Astrocyte of the spinal cord (primary cell): ENCODE measurements around the gene FBN1.

Experiments
- DNase-seq: peaks from one replicate; pipeline ENCODE4 v3.0.0; 2011; ENCODE audit warnings: low read depth, low spot score
- H3K4me3 ChIP-seq: 2 replicates; pipeline ENCODE4 v1.5.1; 2011; ENCODE audit warnings: low read depth, mild to moderate bottlenecking, low read length, moderate library complexity
- in situ Hi-C: cut with HindIII; loops from 2 replicates; pipeline ENCODE4 v1.10.0; 2017; ENCODE audit warnings: low sequenced_read_pairs
- TF ChIP-seq, protein P1 (sequence below): IDR thresholded peaks from 2 replicates; pipeline ENCODE4 v1.5.1; 2012; ENCODE audit warnings: low read depth, mild to moderate bottlenecking, low read length, inconsistent platforms

Gene FBN1

DNA sequence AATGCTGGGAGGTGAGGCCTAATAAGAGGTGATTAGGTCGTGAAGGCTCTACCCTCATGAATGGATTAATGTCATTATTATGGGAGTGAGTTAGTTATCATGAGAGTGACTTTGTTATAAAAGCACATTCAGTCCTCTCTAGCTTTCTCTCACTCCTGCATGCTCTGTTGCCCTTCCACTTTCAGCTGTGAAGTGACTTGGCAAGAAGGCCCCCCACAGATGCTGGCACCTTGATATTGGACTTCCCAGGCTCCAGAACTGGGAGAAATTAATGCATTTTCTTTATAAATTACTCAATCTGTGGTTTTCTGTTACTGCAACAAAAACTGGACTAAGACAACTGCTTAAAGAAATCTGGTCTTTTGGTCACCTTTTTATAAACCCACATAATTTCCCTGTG is 144.3 kb downstream of the FBN1 start:
- TF ChIP-seq, protein P1, sequence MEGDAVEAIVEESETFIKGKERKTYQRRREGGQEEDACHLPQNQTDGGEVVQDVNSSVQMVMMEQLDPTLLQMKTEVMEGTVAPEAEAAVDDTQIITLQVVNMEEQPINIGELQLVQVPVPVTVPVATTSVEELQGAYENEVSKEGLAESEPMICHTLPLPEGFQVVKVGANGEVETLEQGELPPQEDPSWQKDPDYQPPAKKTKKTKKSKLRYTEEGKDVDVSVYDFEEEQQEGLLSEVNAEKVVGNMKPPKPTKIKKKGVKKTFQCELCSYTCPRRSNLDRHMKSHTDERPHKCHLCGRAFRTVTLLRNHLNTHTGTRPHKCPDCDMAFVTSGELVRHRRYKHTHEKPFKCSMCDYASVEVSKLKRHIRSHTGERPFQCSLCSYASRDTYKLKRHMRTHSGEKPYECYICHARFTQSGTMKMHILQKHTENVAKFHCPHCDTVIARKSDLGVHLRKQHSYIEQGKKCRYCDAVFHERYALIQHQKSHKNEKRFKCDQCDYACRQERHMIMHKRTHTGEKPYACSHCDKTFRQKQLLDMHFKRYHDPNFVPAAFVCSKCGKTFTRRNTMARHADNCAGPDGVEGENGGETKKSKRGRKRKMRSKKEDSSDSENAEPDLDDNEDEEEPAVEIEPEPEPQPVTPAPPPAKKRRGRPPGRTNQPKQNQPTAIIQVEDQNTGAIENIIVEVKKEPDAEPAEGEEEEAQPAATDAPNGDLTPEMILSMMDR: no peak
- in situ Hi-C loops: no loop called here

DNA sequence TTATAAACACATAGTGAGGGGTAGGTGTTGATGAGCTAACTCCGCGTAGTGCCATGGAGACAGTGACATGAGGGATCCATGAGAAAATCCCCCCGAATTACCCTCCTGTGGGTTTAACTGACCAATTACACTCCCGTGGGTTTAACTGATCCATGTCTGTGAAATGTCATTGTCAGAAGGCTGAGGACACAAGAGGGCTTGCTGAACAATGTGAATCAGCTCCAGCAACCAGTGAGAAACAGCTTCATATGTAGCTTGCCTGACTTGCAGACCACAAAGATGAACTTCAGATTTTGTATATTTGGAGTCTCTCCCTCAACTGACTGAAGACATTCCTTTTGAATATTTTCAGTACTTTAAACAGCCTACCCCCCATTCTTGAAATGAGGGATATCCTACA is 144.9 kb downstream of the FBN1 start:
- in situ Hi-C loops: no loop called here
- TF ChIP-seq, protein P1: no peak

More for the DNA sequence above, 144.3 kb downstream of the FBN1 start:
- DNase-seq: no peak
- no peak overlapping the region for H3K4me3 ChIP-seq

DNA sequence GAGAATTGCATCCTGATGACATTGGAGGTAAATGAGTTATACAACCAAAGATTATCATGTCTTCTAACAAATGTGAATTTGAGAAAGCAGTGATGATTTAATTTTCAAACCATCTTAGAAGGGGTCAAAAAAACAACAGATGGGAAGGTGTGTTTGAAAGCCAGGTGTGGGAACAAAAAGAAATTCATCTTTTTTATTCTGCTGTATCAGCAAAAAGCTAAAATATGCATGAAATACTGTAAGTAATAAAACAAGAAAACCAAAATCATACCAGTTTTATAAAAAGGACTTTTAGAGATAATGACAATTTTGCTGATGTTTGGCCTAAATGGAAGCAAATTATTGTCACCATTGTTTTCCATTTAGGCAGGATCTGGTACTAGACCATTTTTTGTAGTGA is 145.5 kb downstream of the FBN1 start:
- TF ChIP-seq, protein P1: no peak
- no peak overlapping the region for H3K4me3 ChIP-seq
- no peak for DNase-seq
- in situ Hi-C loops: no loop called here

More for the DNA sequence above, 144.9 kb downstream of the FBN1 start:
- no peak overlapping the region for H3K4me3 ChIP-seq
- DNase-seq: no peak

DNA sequence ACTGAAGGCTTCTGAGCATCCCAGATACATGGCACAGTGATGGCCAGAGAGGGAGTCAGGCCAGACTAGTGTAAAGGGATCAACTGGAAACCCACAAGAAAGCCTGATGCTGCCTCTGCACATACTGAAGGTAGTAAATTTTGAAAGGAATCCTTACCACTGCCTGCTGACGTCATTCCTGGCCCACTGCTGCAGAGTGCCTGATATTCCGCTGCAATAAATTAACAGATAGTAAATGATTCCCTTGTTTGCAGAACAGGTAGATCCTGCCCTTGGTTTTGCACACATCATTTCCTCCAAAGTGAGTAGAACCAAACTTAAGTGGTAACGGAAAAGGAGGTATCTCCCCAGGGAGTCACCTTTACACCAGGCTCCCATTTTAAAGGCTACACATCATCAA is 146.7 kb downstream of the FBN1 start:
- no peak overlapping the region for H3K4me3 ChIP-seq
- TF ChIP-seq, protein P1: no peak
- DNase-seq: no peak
- in situ Hi-C loops: no loop called here

DNA sequence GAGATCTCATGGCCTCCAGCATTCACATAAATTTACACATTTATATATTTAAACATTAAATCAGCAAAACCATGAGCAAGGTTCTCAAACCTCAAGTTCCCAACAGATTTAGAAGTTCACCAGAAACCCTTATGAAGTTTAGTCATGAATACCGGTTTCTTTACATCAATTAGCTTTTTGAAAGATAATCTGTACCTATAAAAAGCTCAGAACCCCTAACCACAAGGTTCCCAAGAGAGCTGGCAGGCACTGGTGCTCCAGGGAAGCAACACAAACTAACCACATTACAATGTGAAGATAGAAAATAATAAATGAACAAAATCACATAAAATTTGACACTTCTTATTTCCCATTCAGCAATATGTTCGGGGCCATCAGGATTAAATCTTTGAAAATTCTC is 150.9 kb downstream of the FBN1 start:
- TF ChIP-seq, protein P1: no peak
- DNase-seq: peak; percentile 53
- in situ Hi-C loops: no loop called here
- H3K4me3 ChIP-seq: no peak overlapping the region

DNA sequence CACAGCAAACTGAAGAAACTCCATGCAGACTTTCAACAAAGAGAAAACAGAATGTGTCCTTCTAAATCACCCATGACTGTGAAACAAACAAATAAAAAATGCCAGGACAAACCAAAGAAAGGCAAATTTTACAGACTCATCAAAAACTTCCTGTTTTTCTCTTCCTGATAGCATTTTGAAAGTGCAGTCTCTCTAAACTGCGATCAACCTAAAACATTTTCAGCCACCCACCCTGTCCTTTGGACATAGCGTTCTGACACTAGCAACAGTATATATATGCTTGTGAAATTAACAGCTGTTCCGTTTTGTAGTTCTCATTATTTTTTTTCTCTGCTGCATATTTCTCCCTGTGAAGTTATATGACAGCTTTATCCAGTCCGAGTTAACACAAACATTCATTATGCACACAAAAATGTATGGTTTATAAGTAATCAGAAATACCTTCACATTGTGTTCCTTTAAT is 151.7 kb downstream of the FBN1 start:
- no peak overlapping the region for H3K4me3 ChIP-seq
- TF ChIP-seq, protein P1: no peak
- in situ Hi-C loops: no loop called here
- DNase-seq: no peak

DNA sequence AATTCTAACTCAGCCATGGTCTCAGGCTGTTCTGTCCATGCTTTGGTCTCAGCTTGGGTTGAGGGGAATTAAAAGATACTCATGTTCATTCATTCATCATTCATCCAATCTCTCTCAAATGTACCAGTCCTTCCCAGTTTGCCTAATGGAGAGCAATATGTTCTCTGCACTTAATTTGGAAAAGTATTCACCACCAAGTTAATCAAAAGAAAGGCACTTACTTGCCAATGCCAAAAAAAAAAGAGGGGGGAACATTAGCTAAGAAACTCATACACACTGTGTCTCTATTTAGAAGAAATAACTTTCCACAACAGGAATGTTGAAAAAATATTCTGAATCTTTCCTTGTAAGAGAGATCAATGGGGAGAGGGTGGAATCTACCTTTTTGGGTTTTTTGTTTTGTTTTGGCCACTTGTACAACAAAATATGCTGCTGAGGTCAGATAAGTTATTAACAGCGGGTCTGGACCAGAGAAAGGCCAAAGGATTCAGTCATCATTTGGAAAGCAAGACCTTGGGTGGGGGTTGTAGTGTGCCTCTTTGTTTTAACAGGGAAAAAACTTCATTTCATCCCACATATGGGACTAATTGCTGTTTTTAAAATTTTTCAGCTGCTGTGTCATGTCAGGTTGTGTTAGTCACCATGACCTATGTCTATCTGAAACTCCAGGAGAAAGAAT is 152.3 kb downstream of the FBN1 start:
- DNase-seq: peak; percentile 94
- in situ Hi-C loops: no loop called here
- TF ChIP-seq, protein P1: no peak
- no peak overlapping the region for H3K4me3 ChIP-seq
